Measurements from ENCODE around the gene MYCBPAP.

Gene MYCBPAP

GRCh38 chr17:50482516-50482915, 25.7 kb upstream of the MYCBPAP start:
- peak; percentile 98 for DNase-seq
- in situ Hi-C loops (cut with HindIII; ENCODE audit: low pct_ligation_motif_present, low pct_unique_long_range_greater_than_20kb, low sequenced_read_pairs), result no loop called here

DNA sequence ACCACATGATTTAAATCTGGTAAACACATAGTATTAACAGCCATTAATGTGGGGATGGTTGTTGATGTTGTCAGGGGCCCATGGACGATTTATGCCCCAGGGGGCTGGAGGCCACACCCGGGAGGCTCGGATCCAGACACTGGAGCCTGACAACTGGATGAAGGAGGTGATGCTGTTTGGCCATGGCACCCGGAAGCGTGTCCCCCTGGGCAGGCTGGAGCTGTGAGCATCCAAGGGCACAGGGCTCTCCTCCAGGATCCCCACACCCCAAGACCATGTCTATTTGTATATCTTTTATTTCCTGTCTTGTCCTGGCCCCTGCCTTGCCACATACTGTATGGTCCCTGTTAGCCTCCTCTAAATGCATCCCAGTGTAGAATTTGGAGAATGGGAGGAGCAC, 25.0 kb upstream of the MYCBPAP start:
- in situ Hi-C loops (cut with HindIII; ENCODE audit: low pct_ligation_motif_present, low pct_unique_long_range_greater_than_20kb, low sequenced_read_pairs), result no loop called here

DNA sequence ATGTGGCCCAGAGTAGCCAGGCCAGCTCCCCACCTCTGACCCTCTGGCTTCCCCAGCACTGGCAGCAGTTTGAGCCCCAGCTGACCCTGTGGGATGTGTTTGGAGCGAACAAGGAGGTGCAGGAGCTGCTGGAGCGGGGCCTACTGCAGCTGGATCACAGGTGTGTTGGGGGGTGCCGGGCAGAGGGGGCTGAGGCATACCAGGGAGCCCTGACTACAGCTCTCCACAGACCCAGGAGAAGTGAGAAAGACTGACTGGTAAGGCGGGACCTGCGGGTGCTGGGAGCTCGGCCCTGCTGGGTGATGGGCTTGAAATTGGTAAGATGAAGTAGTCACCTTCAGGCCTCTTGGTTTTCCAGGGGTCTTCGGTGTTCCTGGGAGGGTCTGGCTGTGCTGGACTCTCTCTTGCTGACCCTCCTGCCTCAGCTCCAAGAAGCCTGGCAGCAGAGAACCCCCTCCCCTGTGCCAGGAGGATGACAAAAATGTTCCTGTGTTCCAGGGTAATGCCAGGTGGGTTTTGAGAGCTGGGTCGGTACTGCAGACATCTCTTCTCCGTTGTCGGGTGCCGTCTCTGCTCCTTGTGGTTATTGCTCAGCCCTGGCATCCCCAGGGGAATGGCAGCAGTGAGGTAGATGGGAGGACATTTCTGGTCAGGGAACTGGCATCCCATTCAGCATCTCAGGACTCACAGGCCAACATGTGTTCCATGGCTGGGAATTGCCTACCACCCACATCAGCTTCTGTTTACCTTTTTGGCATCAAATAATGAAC, 23.7 kb upstream of the MYCBPAP start:
- in situ Hi-C loops (cut with HindIII; ENCODE audit: low pct_ligation_motif_present, low pct_unique_long_range_greater_than_20kb, low sequenced_read_pairs), result no loop called here
- no peak for DNase-seq

More for the DNA sequence above, 25.0 kb upstream of the MYCBPAP start:
- no peak for DNase-seq

DNA sequence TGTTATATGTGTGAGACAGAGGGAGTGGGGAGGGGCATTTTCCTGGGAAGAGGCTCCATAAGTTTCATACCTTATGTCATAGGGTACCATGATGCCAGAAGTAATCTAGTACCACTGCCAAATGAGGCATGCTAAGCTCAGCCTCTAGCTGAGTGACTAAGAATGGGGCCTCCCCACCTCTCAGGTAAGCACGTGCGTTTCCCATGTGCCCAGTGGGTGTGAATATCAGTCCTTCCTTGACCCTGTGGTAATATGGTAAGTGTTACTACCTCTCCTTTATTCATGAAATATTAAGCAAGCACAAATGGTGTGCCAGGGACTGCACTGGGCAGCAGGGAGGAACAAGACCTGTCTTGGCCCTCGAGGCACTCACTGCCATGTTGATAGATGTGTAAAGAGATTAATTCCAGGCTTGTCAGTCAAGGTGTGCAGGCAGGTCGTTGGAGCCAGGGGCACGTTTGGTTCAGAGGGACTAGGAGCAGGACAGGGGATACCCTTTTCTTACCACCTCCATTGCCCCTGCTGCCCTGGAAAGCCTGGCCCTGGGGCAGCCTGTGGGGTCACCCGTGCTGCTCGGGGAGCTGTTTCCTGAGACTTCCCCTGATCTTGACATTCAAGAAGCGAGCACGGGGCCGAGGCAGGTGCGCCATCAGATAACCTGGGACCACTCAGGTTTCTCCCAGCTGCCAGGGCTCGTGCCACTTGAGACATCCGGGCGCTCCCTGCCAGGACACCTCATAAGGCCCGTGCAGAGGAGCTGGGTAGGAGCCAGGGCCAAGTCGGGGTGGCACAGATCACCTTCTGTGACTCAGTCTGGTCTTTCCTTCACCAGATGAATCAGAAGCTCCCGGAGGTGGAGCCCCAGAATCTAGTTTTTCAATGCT, 20.8 kb upstream of the MYCBPAP start:
- in situ Hi-C loops (cut with HindIII; ENCODE audit: low pct_ligation_motif_present, low pct_unique_long_range_greater_than_20kb, low sequenced_read_pairs), result no loop called here
- peak; percentile 51 for DNase-seq

GRCh38 chr17:50488880-50489279, 19.4 kb upstream of the MYCBPAP start:
- DNase-seq, result no peak
- in situ Hi-C loops (cut with HindIII; ENCODE audit: low pct_ligation_motif_present, low pct_unique_long_range_greater_than_20kb, low sequenced_read_pairs), result no loop called here

- in situ Hi-C loops (cut with HindIII; ENCODE audit: low pct_ligation_motif_present, low pct_unique_long_range_greater_than_20kb, low sequenced_read_pairs), result no loop called here
- no peak for DNase-seq
Observed at GRCh38 chr17:50491505-50491904, 16.7 kb upstream of the MYCBPAP start.

GRCh38 chr17:50492214-50492613, 16.0 kb upstream of the MYCBPAP start:
- in situ Hi-C loops (cut with HindIII; ENCODE audit: low pct_ligation_motif_present, low pct_unique_long_range_greater_than_20kb, low sequenced_read_pairs), result no loop called here
- no peak for DNase-seq

GRCh38 chr17:50493744-50494143, 14.5 kb upstream of the MYCBPAP start:
- no peak for DNase-seq
- in situ Hi-C loops (cut with HindIII; ENCODE audit: low pct_ligation_motif_present, low pct_unique_long_range_greater_than_20kb, low sequenced_read_pairs), result no loop called here

DNA sequence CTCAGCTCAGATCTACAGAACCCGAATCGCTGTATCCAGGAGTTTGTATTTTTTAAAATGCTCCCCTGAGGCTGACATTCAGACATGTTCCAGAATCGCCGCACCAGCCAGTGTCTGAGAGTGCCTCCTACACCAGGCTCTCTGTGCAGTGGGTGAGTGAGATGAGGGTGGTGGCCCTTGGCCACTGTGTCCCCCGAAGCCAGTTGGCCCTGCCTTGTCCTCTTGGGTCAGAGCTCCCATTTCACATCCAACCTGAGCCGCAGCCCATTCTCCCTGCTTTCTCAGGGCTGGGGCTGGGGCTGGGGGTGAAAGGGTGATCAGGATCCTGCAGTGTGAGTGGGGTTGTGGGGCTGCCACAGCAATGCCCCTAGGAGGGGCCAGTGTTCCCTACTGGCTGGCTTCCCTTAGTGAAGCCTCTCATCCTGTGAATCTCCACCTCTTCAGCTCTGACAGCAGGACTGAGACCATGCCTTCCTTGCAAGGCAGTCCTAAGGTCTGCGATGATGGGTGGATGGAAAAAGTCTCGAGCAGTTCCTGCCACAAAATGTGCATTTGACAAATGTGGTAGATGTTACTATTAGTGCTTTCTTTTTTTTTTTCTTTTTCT, 12.9 kb upstream of the MYCBPAP start:
- no peak for DNase-seq
- in situ Hi-C loops (cut with HindIII; ENCODE audit: low pct_ligation_motif_present, low pct_unique_long_range_greater_than_20kb, low sequenced_read_pairs), result no loop called here

DNA sequence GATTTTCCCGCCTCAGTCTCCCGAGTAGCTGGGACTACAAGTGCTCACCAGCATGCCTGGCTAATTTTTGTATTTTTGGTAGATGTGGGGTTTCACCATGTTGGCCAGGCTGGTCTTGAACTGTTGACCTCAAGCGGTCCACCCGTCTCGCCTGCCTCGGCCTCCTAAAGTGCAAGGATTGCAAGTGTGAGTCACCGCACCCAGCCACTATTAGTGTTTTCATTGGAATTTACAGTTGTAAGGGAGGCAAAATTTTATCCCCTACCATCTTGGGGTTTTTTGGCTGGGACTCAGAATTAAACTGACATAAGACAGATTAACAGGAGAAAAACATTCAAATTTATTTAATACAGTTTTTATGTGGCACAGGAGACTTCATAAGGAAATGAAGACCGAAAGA, 12.3 kb upstream of the MYCBPAP start:
- DNase-seq, result peak; percentile 21
- in situ Hi-C loops (cut with HindIII; ENCODE audit: low pct_ligation_motif_present, low pct_unique_long_range_greater_than_20kb, low sequenced_read_pairs), result no loop called here

DNA sequence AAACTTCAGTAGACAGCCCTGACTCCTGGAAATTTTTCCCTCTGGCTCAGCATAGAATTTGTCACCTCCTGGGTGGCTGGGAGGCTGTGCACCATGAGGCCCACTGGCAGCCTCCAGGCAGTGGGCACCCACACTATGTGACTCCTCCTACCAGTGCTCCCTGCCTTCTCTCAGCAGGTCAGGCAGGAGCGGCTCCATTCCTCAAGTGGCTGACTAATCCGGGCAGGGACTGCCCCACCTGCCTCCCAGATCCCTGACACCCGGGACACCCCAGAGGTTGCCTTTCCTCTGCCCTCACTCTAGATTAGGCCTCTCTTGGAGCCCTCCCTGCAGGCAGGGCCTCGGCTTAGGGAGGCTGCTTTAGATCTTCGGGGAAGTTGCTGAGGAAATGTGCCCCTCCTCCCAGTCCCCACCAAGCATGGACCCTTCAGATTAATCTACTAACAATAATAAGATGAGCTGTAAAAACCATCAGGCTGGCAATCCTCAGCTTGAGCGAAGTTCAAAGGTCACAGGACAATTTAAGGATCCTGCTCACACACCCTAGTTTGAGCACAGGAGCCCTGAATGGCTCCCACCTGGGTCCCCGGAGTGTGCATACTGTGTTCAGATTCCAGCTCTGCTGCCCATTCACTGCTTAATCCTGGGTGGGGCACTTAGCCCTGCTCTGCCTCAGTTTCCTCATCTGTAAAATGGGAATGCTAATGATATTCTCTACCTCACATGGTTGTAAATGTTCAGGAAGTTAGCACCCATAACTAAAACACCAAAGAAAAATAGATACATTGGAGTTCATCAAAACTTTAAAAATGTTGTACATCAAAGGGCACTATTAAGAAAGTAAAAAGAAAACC, 10.0 kb upstream of the MYCBPAP start:
- in situ Hi-C loops (cut with HindIII; ENCODE audit: low pct_ligation_motif_present, low pct_unique_long_range_greater_than_20kb, low sequenced_read_pairs), result no loop called here

DNA sequence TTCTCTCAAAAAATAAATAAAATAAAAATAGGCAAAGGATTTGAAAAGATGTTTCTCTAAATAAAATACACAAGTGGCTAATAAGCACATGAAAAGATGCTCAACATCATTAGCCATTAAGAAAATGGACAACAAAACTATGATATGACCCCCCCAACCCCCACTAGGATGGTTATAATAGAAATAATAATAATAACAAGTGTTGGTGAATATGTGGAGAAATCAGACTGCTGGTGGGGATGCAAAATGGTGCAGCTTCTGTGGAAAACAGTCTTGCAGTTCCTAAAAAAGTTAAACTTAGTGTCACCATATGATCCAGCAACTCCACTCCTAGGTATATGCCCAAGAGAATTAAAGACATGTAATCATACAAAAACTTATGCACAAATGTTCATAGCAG, 9.0 kb upstream of the MYCBPAP start:
- no peak for DNase-seq
- in situ Hi-C loops (cut with HindIII; ENCODE audit: low pct_ligation_motif_present, low pct_unique_long_range_greater_than_20kb, low sequenced_read_pairs), result no loop called here

More for the DNA sequence above, 10.0 kb upstream of the MYCBPAP start:
- peak; percentile 49 for DNase-seq

DNA sequence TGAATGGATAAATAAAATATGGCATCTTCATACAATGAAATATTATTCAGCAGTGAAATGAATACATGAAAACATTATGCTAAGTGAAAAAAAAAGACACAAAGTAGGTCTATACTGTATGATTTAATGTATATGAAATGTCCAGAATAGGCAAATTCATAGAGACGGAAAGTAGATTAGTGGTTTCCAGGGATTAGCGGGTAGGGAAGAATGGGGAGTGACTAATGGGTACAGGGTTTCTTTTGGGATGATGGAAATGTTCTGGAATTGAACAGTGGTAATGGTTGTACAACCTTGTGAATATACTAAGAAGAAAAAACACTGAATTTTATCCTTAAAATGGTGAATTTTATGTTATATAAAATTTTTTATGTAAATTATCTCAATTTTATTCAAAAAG, 8.5 kb upstream of the MYCBPAP start:
- DNase-seq, result no peak
- in situ Hi-C loops (cut with HindIII; ENCODE audit: low pct_ligation_motif_present, low pct_unique_long_range_greater_than_20kb, low sequenced_read_pairs), result no loop called here

DNA sequence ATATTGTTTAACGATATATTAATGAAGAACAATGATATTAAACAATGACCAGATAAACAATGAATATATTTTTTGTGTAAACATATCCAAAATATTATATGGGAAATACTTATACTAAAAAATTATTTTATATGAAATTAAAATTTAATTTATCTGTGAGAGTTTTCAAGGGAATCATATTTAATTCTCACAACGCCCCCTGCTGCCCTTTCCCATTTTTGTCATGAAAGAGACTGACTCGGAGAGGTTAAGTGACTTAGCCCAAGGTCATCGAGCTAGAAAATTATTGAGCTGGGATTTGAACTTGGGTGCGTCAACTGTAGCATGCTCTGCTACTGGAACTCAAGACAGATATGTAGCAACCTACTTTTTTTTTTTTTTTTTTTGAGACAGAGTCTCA, 7.2 kb upstream of the MYCBPAP start:
- peak; percentile 52 for DNase-seq
- in situ Hi-C loops (cut with HindIII; ENCODE audit: low pct_ligation_motif_present, low pct_unique_long_range_greater_than_20kb, low sequenced_read_pairs), result no loop called here

GRCh38 chr17:50502301-50502990, 5.8 kb upstream of the MYCBPAP start:
- in situ Hi-C loops (cut with HindIII; ENCODE audit: low pct_ligation_motif_present, low pct_unique_long_range_greater_than_20kb, low sequenced_read_pairs), result no loop called here
- no peak for DNase-seq

- in situ Hi-C loops (cut with HindIII; ENCODE audit: low pct_ligation_motif_present, low pct_unique_long_range_greater_than_20kb, low sequenced_read_pairs), result no loop called here
- no peak for DNase-seq
Observed at GRCh38 chr17:50505591-50506130, 2.6 kb upstream of the MYCBPAP start.

GRCh38 chr17:50506298-50506697, 1.9 kb upstream of the MYCBPAP start:
- in situ Hi-C loops (cut with HindIII; ENCODE audit: low pct_ligation_motif_present, low pct_unique_long_range_greater_than_20kb, low sequenced_read_pairs), result no loop called here
- DNase-seq, result no peak
